LNCAP (cell line): ENCODE data around the gene TP63.

Source experiments
- TF ChIP-seq, protein P1 (sequence below): fragments of 450-650 bp; IDR thresholded peaks from 2 replicates; pipeline ENCODE4 v1.5.1; 2017; ENCODE audit warnings: mild to moderate bottlenecking

The TP63 gene

DNA sequence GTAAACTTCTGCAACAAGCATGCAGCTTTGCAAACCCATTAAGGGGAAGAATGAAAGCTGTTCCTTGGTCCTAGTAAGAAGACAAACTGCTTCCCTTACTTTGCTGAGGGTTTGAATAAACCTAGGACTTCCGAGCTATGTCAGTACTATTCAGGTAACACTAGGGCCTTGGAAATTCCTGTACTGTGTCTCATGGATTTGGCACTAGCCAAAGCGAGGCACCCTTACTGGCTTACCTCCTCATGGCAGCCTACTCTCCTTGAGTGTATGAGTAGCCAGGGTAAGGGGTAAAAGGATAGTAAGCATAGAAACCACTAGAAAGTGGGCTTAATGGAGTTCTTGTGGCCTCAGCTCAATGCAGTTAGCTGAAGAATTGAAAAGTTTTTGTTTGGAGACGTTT is 265.3 kb downstream of the TP63 start:
- TF ChIP-seq, protein P1, sequence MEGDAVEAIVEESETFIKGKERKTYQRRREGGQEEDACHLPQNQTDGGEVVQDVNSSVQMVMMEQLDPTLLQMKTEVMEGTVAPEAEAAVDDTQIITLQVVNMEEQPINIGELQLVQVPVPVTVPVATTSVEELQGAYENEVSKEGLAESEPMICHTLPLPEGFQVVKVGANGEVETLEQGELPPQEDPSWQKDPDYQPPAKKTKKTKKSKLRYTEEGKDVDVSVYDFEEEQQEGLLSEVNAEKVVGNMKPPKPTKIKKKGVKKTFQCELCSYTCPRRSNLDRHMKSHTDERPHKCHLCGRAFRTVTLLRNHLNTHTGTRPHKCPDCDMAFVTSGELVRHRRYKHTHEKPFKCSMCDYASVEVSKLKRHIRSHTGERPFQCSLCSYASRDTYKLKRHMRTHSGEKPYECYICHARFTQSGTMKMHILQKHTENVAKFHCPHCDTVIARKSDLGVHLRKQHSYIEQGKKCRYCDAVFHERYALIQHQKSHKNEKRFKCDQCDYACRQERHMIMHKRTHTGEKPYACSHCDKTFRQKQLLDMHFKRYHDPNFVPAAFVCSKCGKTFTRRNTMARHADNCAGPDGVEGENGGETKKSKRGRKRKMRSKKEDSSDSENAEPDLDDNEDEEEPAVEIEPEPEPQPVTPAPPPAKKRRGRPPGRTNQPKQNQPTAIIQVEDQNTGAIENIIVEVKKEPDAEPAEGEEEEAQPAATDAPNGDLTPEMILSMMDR = no peak

DNA sequence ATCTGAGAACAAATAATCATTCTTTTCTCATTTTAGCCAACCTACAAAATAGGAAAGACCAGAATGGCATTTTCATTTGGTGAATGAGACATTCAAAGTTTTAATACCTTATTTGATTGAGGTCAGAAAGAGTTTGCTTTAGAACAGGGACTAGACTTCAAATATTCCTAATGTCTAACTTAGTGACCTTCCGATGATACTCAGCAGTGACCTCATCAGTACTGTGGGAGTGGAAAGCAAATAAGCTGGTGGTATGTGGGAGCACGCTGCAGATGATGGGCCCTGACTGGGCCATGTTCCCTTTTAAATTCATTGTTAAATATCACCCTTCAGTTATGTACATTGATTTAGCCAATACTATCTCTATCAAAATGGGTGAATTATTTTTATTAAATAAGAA is 266.2 kb downstream of the TP63 start:
- TF ChIP-seq, protein P1 = no peak

DNA sequence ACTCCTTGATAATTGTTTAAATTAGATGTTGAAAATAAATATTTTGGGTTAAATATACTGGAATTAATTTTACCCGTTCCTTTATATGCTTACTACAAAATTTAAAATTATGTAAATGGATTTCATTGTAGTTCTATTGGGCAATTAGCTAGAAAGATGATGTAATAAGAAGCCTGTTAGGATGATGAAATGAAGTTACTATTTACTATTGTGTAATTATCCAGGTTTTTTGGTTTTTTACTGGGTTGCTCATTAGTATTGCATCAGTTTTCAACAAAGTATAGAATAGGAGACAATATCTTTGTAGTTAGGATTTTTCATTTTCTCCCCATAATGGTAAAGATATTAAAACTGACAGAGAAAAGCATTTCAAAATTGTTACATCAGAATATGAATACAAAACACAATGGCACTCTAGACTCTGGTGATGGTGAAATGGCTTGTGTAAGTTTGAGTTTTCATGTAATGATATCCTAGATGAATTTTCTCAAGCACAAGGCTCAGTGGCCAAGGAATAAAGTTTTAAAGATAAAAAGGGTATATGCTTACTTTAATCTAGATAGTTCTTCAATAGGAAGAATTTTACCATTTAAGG is 267.5 kb downstream of the TP63 start:
- TF ChIP-seq, protein P1 = no peak

DNA sequence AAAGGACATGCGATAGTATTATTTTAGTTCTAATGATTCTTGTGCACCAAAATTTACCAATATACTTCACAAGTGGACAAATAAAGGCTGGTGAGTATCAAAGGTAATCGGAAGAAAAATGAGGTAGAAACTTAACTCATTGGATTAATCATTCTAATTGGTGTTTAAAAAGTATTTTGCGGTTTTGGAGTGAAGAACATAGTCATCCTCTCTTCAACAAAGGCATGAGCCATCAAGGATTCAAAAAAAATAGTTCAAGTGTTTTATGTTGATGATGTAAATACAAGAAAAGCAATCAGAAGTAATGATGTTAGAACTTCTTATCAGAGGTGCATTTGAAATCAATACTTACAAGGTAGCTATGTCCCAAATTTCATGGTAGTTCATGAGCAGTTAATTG is 268.0 kb downstream of the TP63 start:
- TF ChIP-seq, protein P1 = no peak

DNA sequence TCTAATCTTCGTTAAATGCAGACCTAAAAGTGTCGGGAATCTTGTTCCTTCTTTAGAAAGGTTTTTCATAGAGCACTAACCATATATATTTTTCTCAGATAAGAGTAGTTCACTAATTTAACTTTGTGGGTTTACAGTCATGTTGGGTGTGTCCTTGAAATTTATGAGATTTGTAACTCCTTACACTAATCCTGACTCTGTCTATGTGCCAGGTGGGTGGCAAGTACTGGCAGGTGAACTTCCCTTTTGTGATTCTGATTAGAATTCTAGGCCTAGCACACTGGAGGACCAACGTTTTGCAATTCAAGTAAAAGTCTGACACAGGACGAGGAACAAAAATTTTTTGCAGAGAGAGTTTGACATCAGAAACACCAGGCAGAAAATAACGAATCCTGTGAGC is 269.4 kb downstream of the TP63 start:
- TF ChIP-seq, protein P1 = no peak

DNA sequence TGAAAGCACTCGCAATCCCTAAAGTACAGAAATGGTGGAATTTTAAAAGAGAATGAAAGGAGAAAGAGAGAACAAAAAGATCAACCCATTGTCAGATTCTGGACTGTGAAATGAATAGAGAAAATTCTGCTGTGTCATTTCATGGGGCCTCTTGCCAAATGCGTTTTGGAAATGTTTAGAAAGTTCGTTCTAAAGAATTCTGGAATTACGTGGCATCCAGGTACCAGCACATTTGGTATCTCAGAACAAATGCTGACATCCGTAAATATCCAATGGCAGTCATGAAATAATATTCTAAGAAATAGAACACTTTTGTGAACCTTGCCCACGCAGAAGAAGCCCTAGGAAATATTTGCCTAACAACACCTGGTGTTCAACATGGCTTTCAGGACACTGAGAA is 270.3 kb downstream of the TP63 start:
- TF ChIP-seq, protein P1 = no peak

DNA sequence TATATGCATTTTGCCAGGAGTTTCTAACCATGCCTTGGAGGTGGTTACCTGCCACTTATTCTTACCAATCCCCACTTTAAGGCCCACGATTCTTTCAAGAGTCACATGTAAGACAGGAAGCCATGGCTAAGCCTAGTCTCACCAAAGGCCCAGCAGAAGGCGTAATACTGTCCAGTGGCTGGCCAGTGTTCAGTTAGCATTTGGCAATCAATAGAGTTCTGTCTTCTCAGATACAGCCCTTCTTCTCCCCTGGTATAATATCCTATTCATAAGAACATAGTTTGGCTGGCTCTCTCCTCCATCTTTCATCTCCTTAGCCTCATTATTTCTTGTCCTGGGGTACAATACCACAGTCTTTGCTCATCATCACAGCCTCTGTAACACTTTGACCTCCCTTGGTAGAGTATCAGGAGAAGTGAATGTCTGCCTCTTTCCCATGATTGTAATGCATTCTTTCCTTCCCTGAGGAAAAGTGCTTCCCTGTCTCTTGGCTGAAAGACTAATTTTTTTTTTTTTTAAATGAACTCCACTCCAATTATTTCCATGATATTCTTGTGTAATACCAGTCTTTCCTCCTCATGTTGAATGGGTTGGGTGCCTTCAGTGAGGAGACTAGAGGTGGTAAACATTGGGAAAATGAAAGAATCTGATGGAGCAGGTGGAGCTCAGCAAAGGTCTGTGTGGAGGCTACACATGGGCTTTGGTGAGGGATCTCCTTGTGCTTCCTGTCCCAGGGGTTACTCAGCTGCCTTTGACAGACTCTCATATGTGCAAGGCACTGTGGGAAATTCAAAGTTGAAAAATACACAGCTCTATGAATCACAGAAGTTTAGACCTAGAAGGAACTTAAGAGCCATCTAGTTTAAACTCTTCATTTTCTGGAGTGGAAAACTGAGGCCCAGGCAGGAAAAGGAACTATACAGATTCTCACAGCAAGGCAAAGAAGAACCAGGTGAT is 271.3 kb downstream of the TP63 start:
- TF ChIP-seq, protein P1 = no peak
